IMR-90 (cell line): ENCODE data around the gene FAM131B. TPM values are rescaled to one million over a fixed set of nuclear protein-coding genes. Genes with fewer than 3 reads are reported as not detected.

ENCODE experiments used
- ATAC-seq: fragments of 200-7000 bp; cut with Tn5 transposase; 2 replicates; pipeline ENCODE4 v1.9.1; 2020; ENCODE audit warnings: low read depth, mild to moderate bottlenecking, moderate library complexity
- BruUV-seq: library from RNA; stranded (reverse); fragments of 400-500 nt; replicated peaks from 2 replicates; lab custom pipeline; 2021; lab: Mats Ljungman, UMichigan
- CTCF ChIA-PET: fragments of 300-600 bp; formaldehyde crosslinking; extraction: SDS; loops from one replicate; lab custom pipeline; 2021; ENCODE audit warnings: antibody characterized with exemption; lab: Yijun Ruan, JAX
- POLR2A ChIA-PET: fragments of 300-600 bp; sonication (Branson Sonifier 250); formaldehyde crosslinking; loops from one replicate; lab custom pipeline; 2022; ENCODE audit warnings: antibody characterized with exemption; ENCODE audit not compliant: unreplicated experiment; lab: Charles Lee
- DNase-seq: peaks from one replicate; pipeline ENCODE4 v3.0.0; 2013
- H2AFZ ChIP-seq: replicated peaks from 2 replicates; pipeline ENCODE3; 2013; ENCODE audit warnings: low read length, mild to moderate bottlenecking; ENCODE audit not compliant: poor library complexity
- H2AK5ac ChIP-seq: 2 replicates; pipeline ENCODE4 v1.6.1; 2013; ENCODE audit warnings: low read depth, low read length, inconsistent platforms
- H2AK9ac ChIP-seq: replicated peaks from 2 replicates; pipeline ENCODE3; 2013; ENCODE audit warnings: mild to moderate bottlenecking, low read depth, low read length, moderate library complexity; ENCODE audit not compliant: poor library complexity
- H2BK120ac ChIP-seq: 2 replicates; pipeline ENCODE4 v1.6.1; 2013; ENCODE audit warnings: low read depth, low read length, inconsistent platforms
- H2BK15ac ChIP-seq: 3 replicates; pipeline ENCODE4 v1.6.1; 2013; ENCODE audit warnings: low read depth, low read length, inconsistent platforms
- H2BK20ac ChIP-seq: 2 replicates; pipeline ENCODE4 v1.6.1; 2013; ENCODE audit warnings: low read depth, mild to moderate bottlenecking, inconsistent platforms, low read length, moderate library complexity
- H2BK5ac ChIP-seq: 2 replicates; pipeline ENCODE4 v1.6.1; 2013; ENCODE audit warnings: mild to moderate bottlenecking, low read depth, low read length, inconsistent platforms; ENCODE audit not compliant: poor library complexity, severe bottlenecking
- H3K14ac ChIP-seq: replicated peaks from 2 replicates; pipeline ENCODE4 v1.6.1; 2013; ENCODE audit warnings: low read depth, low read length, inconsistent platforms
- H3K18ac ChIP-seq: 2 replicates; pipeline ENCODE4 v1.6.1; 2013; ENCODE audit warnings: low read depth, low read length, control low read depth
- H3K23ac ChIP-seq: 2 replicates; pipeline ENCODE4 v1.6.1; 2013; ENCODE audit warnings: low read depth, low read length, inconsistent platforms
- H3K27ac ChIP-seq: 2 replicates; pipeline ENCODE4 v1.5.1; 2013; ENCODE audit warnings: mild to moderate bottlenecking, control low read depth, low read length; ENCODE audit not compliant: insufficient read depth
- H3K27me3 ChIP-seq: 2 replicates; pipeline ENCODE4 v1.6.1; 2013; ENCODE audit warnings: low read length; ENCODE audit not compliant: control insufficient read depth, insufficient read depth
- H3K36me3 ChIP-seq: 2 replicates; pipeline ENCODE4 v1.6.1; 2013; ENCODE audit warnings: low read length, mixed read lengths; ENCODE audit not compliant: control insufficient read depth, insufficient read depth
- H3K4ac ChIP-seq: 2 replicates; pipeline ENCODE4 v1.6.1; 2013; ENCODE audit warnings: low read depth, low read length, inconsistent platforms
- H3K4me1 ChIP-seq: 2 replicates; pipeline ENCODE4 v1.6.1; 2013; ENCODE audit warnings: low read length, mixed read lengths; ENCODE audit not compliant: control insufficient read depth, insufficient read depth
- H3K4me2 ChIP-seq: 2 replicates; pipeline ENCODE4 v1.6.1; 2013; ENCODE audit warnings: low read depth, mild to moderate bottlenecking, control low read depth, low read length, moderate library complexity
- H3K4me3 ChIP-seq: 2 replicates; pipeline ENCODE4 v1.5.1; 2013; ENCODE audit warnings: low read depth, mild to moderate bottlenecking, control low read depth, low read length, moderate library complexity; ENCODE audit not compliant: insufficient read depth
- H3K56ac ChIP-seq: 2 replicates; pipeline ENCODE4 v1.6.1; 2013; ENCODE audit warnings: low read length, inconsistent platforms; ENCODE audit not compliant: insufficient read depth; ENCODE audit errors: extremely low read depth
- H3K79me1 ChIP-seq, 2 experiments: 2 replicates each; pipeline ENCODE4 v1.6.1; 2013; ENCODE audit warnings: low read length in 2 of 2, inconsistent platforms in 1 of 2, low read depth in 1 of 2
- H3K9ac ChIP-seq: 2 replicates; pipeline ENCODE4 v1.6.1; 2013; ENCODE audit warnings: low read depth, low read length, control low read depth
- H3K9me1 ChIP-seq: 2 replicates; pipeline ENCODE4 v1.6.1; 2013; ENCODE audit warnings: low read length, inconsistent platforms; ENCODE audit not compliant: insufficient read depth
- H3K9me3 ChIP-seq: 2 replicates; pipeline ENCODE4 v1.6.1; 2013; ENCODE audit warnings: low read length; ENCODE audit not compliant: control insufficient read depth, insufficient read depth
- H4K20me1 ChIP-seq: 2 replicates; pipeline ENCODE4 v1.6.1; 2013; ENCODE audit warnings: low read length, inconsistent platforms; ENCODE audit not compliant: insufficient read depth
- H4K5ac ChIP-seq: 2 replicates; pipeline ENCODE4 v1.6.1; 2013; ENCODE audit warnings: mild to moderate bottlenecking, low read depth, low read length, control low read depth
- H4K8ac ChIP-seq, 2 experiments: 2 replicates each; pipeline ENCODE4 v1.6.1; 2013; ENCODE audit warnings: low read depth in 2 of 2, low read length in 2 of 2, control low read depth in 1 of 2, inconsistent platforms in 1 of 2
- H4K91ac ChIP-seq: 2 replicates; pipeline ENCODE4 v1.6.1; 2013; ENCODE audit warnings: low read depth, low read length, inconsistent platforms; ENCODE audit not compliant: insufficient read depth
- SMC3 ChIP-seq: fragments of 150-350 bp; IDR thresholded peaks from 2 replicates; pipeline ENCODE4 v1.6.1; 2016; ENCODE audit warnings: low read depth, mild to moderate bottlenecking, antibody characterized with exemption, low read length, moderate library complexity
- whole genome bisulfite sequencing, 2 experiments: methylation state at CpG; one replicate each; pipeline versions ENCODE4 v1.1.5 to v1.1.7; 2013; ENCODE audit warnings: missing lambda C conversion rate in 2 of 2; ENCODE audit not compliant: insufficient read length in 1 of 2; ENCODE audit errors: extremely low coverage in 2 of 2; 5-methylcytosine and 5-hydroxymethylcytosine counted together
- dilution Hi-C: fragments of 300-500 bp; cut with HindIII; formaldehyde crosslinking; loops from one replicate; pipeline ENCODE4 v1.14.3; 2018; ENCODE audit warnings: low sequenced_read_pairs; ENCODE audit not compliant: unreplicated experiment
- in situ Hi-C: fragments of 300-500 bp; cut with MboI; formaldehyde crosslinking; loops from 3 replicates; pipeline ENCODE4 v1.14.3; 2019; ENCODE audit warnings: low sequenced_read_pairs, inconsistent platforms, mixed read lengths
- intact Hi-C: fragments of 100-400 bp; cut with micrococcal nuclease; formaldehyde crosslinking; loops from 2 replicates; pipeline ENCODE4 v1.10.0; 2022
- polyA plus RNA-seq, 3 experiments: library from polyadenylated mRNA; depleted of rRNA; stranded (reverse); fragments of >200 nt; gene quantifications; 2 replicates each; pipeline ENCODE4 v1.2.3, GENCODE V29; 2012; ENCODE audit warnings: low replicate concordance in 1 of 3
- total RNA-seq: library from RNA; depleted of rRNA; stranded (reverse); fragments of >200 nt; gene quantifications from 2 replicates; pipeline ENCODE4 v1.2.3, GENCODE V29; 2012

FAM131B gene
- total and polyA plus RNA-seq, 2 of the 4 experiments (the other 2 are of a cell fraction), result 3.4 to 4.3 TPM

DNA sequence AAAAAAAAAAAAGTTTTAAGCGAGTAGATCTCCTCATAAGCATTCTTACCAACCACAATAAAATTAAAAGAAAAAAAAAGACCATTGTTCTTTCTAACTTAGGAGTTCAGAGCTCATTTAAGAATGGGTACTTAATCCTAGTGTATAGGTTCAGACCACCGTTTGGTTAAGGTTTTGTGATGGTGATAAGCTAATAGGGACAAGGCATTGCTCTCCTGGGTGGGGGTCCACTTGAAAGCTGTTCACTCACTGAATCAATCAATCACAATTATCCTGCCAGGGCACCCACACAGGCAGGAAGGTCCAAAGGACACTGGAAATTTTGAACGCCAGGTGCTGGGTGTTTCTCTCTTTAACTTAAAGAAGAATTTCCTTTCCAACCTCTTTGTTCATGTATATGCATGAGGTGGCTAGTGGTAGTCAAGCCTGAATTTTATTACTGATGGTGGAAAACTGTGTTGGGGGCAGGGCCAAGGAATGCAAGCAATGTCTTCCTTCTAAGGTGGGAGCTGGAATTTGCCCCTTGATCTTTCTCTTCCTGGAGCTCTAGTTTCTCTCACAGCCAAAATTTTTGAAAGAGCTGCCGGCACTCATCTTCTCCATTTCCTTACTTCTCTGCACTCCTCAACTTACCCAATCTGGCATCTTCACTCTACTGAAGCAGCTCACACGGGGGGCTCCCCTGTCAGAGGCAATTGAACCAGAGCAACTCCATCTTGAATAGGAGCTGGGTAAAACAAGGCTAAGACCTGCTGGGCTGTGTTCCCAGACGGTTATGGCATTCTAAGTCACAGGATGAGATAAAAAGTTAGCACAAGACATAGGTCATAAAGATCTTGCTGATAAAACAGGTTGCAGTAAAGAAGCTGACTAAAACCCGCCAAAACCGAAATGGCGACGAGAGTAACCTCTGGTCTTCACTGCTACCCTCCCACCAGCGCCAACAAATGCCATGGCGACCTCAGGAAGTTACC is 7.5 kb upstream of the FAM131B start:
- Histone ChIP-seq H4K20me1 (no peaks in the 10 kb centered on the region), H3K79me1 (no peaks in the 10 kb centered on the region), H3K23ac (no peak overlapping the region), H2AK5ac (no peak overlapping the region), H3K36me3 (no peaks in the 10 kb centered on the region), H2BK20ac (no peak overlapping the region), H3K27me3 (peaks cover 8% of the 10 kb centered on the region), H2BK5ac (no peak overlapping the region), H3K4ac (no peak overlapping the region), H3K9me1 (peaks cover 4% of the 10 kb centered on the region; the same call in 1 of the 2 replicates), H2AFZ (no peak overlapping the region), H3K14ac (no peak overlapping the region), H3K9me3 (no peaks in the 10 kb centered on the region), H4K8ac (no peak overlapping the region), H4K91ac (no peak overlapping the region), H2BK15ac (no peak overlapping the region), H3K4me2 (no peak overlapping the region), H3K18ac (no peak overlapping the region), H3K4me1 (peaks cover 4% of the 10 kb centered on the region; the same call in 1 of the 2 replicates), H3K27ac (no peak overlapping the region), H3K4me3 (no peak overlapping the region), H2AK9ac (no peak overlapping the region), H3K9ac (no peak overlapping the region), H4K5ac (no peak overlapping the region), H3K56ac (no peak overlapping the region), H2BK120ac (no peak overlapping the region)
- ChIA-PET CTCF (interaction anchor here (1.2 to 2.1 kb wide), 3 partner anchors 10 to 130 kb away, joined by 4 to 9 read pairs (median 5); no protein-coding TSS in a partner anchor), POLR2A (no interaction called here)
- no TSS peak for BruUV-seq
- no peak for TF ChIP-seq SMC3
- dilution Hi-C loops (no loop called here), intact Hi-C loops (no loop called here), in situ Hi-C loops (loop anchor here (5.0 kb wide), 1 partner anchor 73 kb away; no protein-coding TSS in a partner anchor)
- no peak for ATAC-seq
- DNase-seq, result no peak
- 60% methylated on average over 1 of the region's 12 CpGs; no CpG with 5 or more reads in 1 of the 2 experiments for WGBS, 2 experiments
